Keratinocyte (primary cell): ENCODE results near the gene FNDC3B. TPM values are rescaled to one million over a fixed set of nuclear protein-coding genes. Genes with fewer than 3 reads are reported as not detected.
A peak's percentile ranks its signal among the peaks of the same experiment; 100 is the strongest.

Source experiments
- DNase-seq: peaks from one replicate; pipeline ENCODE4 v3.0.0-alpha.2; 2011; ENCODE audit warnings: low read depth, missing footprints, low spot score
- FAIRE-seq: peaks from 2 replicates; lab custom pipeline; 2011; peaks lifted over from hg19 to GRCh38; lab: Jason Lieb, UNC
- H2AFZ ChIP-seq: 2 replicates; pipeline ENCODE4 v1.6.0; 2012; ENCODE audit warnings: low read length, control low read depth, inconsistent platforms; ENCODE audit not compliant: control insufficient read depth
- H3K27ac ChIP-seq: 2 replicates; pipeline ENCODE4 v1.5.1; 2011; ENCODE audit warnings: low read length; ENCODE audit not compliant: control insufficient read depth, insufficient read depth
- H3K27me3 ChIP-seq: 3 replicates; pipeline ENCODE4 v1.6.0; 2011; ENCODE audit warnings: low read length; ENCODE audit not compliant: control insufficient read depth, insufficient read depth; ENCODE audit errors: extremely low read depth
- H3K36me3 ChIP-seq, 2 experiments: 2 replicates in 1 of 2; 3 replicates in 1 of 2; pipeline ENCODE4 v1.5.1; 2011; ENCODE audit warnings: low read length in 2 of 2, mild to moderate bottlenecking in 1 of 2; ENCODE audit not compliant: control insufficient read depth in 2 of 2, insufficient read depth in 2 of 2; ENCODE audit errors: extremely low read depth in 1 of 2
- H3K4me1 ChIP-seq: 3 replicates; pipeline ENCODE4 v1.5.1; 2011; ENCODE audit warnings: low read length; ENCODE audit not compliant: control insufficient read depth, insufficient read depth; ENCODE audit errors: extremely low read depth
- H3K4me2 ChIP-seq: 3 replicates; pipeline ENCODE4 v1.6.0; 2011; ENCODE audit warnings: low read depth, low read length; ENCODE audit not compliant: control insufficient read depth, insufficient read depth; ENCODE audit errors: extremely low read depth
- H3K4me3 ChIP-seq, 3 experiments: fragments of 200-600 bp in 1 of 3; sonication (generic) in 1 of 3; 2 replicates in 2 of 3; 3 replicates in 1 of 3; pipeline ENCODE4 v1.5.1; 2011 to 2016; ENCODE audit warnings: low read length in 3 of 3, mild to moderate bottlenecking in 3 of 3, control low read depth in 2 of 3, inconsistent platforms in 1 of 3, low read depth in 1 of 3, mixed read lengths in 1 of 3, mixed run types in 1 of 3, moderate library complexity in 1 of 3; ENCODE audit not compliant: control insufficient read depth in 2 of 3, insufficient read depth in 2 of 3; ENCODE audit errors: extremely low read depth in 1 of 3
- H3K79me2 ChIP-seq: 2 replicates; pipeline ENCODE4 v1.6.0; 2012; ENCODE audit warnings: low read length; ENCODE audit not compliant: control insufficient read depth, insufficient read depth
- H3K9ac ChIP-seq: 3 replicates; pipeline ENCODE4 v1.6.0; 2011; ENCODE audit warnings: low read length; ENCODE audit not compliant: control insufficient read depth, insufficient read depth; ENCODE audit errors: extremely low read depth
- H3K9me1 ChIP-seq: 3 replicates; pipeline ENCODE4 v1.6.0; 2011; ENCODE audit warnings: low read length; ENCODE audit not compliant: control insufficient read depth, insufficient read depth; ENCODE audit errors: extremely low read depth
- H3K9me3 ChIP-seq: 2 replicates; pipeline ENCODE4 v1.5.1; 2012; ENCODE audit warnings: low read depth, low read length; ENCODE audit not compliant: control insufficient read depth
- H4K20me1 ChIP-seq: 3 replicates; pipeline ENCODE4 v1.6.0; 2011; ENCODE audit warnings: low read length; ENCODE audit not compliant: control insufficient read depth, insufficient read depth; ENCODE audit errors: extremely low read depth
- EZH2 ChIP-seq: IDR thresholded peaks from one replicate; pipeline ENCODE4 v1.6.1; 2012; ENCODE audit warnings: inconsistent platforms, mild to moderate bottlenecking, low read length, moderate library complexity
- dilution Hi-C: fragments of 300-500 bp; cut with MboI; formaldehyde crosslinking; loops from one replicate; pipeline ENCODE4 v1.7.0; 2020; ENCODE audit warnings: low sequenced_read_pairs; ENCODE audit not compliant: extremely low pct_ligation_motif_present
- polyA plus RNA-seq, 5 experiments: library from polyadenylated mRNA; depleted of rRNA in 3 of 5; stranded (reverse) in 3 of 5; stranded (forward) in 1 of 5; unstranded in 1 of 5; fragments of >200 nt; gene quantifications; 1 replicate in 1 of 5; 2 replicates in 3 of 5; 3 replicates in 1 of 5; pipeline versions ENCODE4 v1.2.1 to v1.2.3, GENCODE V29; 2011 to 2012; ENCODE audit warnings: missing spikeins in 2 of 5, low read depth in 1 of 5, low replicate concordance in 1 of 5
- TF ChIP-seq, protein P1 (sequence below), 3 experiments: IDR thresholded peaks in 1 of 3; conservative IDR thresholded peaks in 1 of 3; optimal IDR thresholded peaks in 1 of 3; 2 replicates in 2 of 3; 3 replicates in 1 of 3; pipeline versions ENCODE3 to v1.5.1; 2011; ENCODE audit warnings: low read length in 3 of 3, mild to moderate bottlenecking in 3 of 3, moderate library complexity in 2 of 3, control low read depth in 1 of 3, inconsistent platforms in 1 of 3; ENCODE audit not compliant: insufficient read depth in 2 of 3; ENCODE audit errors: extremely low read depth in 1 of 3

The FNDC3B gene
- polyA plus RNA-seq, 1 donor (not counting 4 experiments of a cell fraction or from before 2014, with no cell fraction given): 31.4 TPM

DNA sequence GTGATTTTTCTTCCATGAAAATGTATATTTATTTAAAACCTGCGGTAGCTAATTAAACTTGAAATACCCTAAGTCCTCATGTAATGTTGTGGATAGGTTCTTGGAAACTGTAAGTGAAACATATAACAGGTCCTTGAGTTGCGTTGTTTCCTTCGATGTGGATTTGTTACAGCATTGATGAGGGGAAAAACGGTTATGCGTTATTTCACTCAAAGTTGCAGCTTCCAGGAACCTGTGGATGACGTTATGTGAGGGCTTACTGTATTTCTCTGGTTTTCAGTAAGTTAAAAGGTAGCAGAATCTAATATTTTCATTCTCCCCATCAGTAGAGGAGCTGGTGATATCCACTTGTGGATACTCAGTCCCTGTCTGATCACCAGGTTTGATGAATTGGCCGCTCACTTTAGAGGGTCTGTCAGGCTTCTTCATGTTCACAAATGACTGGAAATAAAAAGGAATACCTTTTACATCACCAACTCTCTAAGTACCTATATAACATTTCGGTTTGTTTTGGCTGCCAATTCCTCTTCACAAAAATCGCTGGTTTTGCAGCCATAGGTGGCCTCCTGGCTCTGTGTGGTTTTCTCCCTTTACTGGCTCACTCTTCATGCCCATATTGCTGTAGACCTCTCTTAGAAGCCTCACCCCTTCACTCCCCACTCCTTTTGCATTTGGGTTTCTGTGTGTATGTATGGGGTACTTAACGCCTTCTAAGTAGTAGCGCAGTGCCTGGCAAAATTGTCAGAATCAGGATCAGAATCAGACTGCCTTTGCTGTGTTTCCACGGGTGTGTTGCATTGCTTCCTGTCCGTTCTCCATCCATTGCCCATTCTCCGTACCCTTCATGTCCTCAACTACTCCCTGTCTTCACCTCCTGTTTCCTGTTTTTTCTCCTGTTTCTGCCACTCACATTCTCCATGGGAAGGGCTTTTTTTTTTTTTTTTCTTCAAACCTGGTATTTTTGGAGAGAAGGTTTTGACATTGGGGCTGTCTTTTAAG is 112.6 kb downstream of the FNDC3B start:
- Histone ChIP-seq H3K4me2 (no peak overlapping the region), H2AFZ (no peak overlapping the region), H3K27ac (peak overlapping the region; percentile 90), H3K36me3 (no peaks in the 10 kb centered on the region), H3K4me3 (no peak overlapping the region), H3K4me1 (peaks cover 61% of the 10 kb centered on the region), H3K79me2 (peaks cover 66% of the 10 kb centered on the region), H3K9me3 (no peaks in the 10 kb centered on the region), H3K9ac (peak overlapping the region; percentile 67), H4K20me1 (no peaks in the 10 kb centered on the region), H3K9me1 (no peaks in the 10 kb centered on the region), H3K27me3 (no peaks in the 10 kb centered on the region)
- dilution Hi-C loops: no loop called here
- no peak for TF ChIP-seq EZH2
- TF ChIP-seq, protein P1, sequence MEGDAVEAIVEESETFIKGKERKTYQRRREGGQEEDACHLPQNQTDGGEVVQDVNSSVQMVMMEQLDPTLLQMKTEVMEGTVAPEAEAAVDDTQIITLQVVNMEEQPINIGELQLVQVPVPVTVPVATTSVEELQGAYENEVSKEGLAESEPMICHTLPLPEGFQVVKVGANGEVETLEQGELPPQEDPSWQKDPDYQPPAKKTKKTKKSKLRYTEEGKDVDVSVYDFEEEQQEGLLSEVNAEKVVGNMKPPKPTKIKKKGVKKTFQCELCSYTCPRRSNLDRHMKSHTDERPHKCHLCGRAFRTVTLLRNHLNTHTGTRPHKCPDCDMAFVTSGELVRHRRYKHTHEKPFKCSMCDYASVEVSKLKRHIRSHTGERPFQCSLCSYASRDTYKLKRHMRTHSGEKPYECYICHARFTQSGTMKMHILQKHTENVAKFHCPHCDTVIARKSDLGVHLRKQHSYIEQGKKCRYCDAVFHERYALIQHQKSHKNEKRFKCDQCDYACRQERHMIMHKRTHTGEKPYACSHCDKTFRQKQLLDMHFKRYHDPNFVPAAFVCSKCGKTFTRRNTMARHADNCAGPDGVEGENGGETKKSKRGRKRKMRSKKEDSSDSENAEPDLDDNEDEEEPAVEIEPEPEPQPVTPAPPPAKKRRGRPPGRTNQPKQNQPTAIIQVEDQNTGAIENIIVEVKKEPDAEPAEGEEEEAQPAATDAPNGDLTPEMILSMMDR (optimal IDR thresholded peaks at IDR 0.05 in 1 of 3, IDR thresholded peaks at IDR 0.05 in 1 of 3, conservative IDR thresholded peaks at IDR 0.05 in 1 of 3; ENCODE audit: extremely low read depth in 1 of 3, insufficient read depth in 2 of 3, low read length in 3 of 3): no peak
- DNase-seq (no peak), FAIRE-seq (no peak)

DNA sequence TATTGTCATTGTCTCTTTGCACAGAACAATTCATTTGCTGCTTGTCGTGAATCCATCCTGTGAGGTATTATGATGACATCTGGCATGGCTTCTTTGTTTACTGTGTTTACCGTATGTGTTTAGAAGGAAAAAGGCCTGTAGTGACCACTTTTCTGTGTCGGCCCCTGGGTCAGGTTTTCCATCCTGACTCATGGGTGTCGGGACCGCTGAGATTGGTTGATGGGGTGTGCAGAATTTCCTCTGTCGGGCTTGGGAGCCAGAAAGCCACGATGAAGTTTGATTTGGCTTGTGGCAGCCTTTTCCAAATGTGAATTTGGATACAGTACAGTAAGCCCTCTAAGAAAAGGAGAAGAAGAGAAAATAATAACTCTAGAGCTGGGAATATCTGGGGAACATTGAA is 113.5 kb downstream of the FNDC3B start:
- H3K4me2 ChIP-seq: peak overlapping the region; percentile 76
- no peak overlapping the region for H2AFZ ChIP-seq
- peak overlapping the region; percentile 67 for H3K9ac ChIP-seq
- FAIRE-seq (no peak), DNase-seq (no peak)
- H3K27ac ChIP-seq: peak overlapping the region; percentile 90
- H3K9me1 ChIP-seq: no peaks in the 10 kb centered on the region
- no peak for TF ChIP-seq EZH2
- TF ChIP-seq, protein P1 (optimal IDR thresholded peaks at IDR 0.05 in 1 of 3, IDR thresholded peaks at IDR 0.05 in 1 of 3, conservative IDR thresholded peaks at IDR 0.05 in 1 of 3; ENCODE audit: extremely low read depth in 1 of 3, insufficient read depth in 2 of 3, low read length in 3 of 3): no peak
- peaks cover 62% of the 10 kb centered on the region for H3K4me1 ChIP-seq
- no peaks in the 10 kb centered on the region for H4K20me1 ChIP-seq
- no peaks in the 10 kb centered on the region for H3K9me3 ChIP-seq
- dilution Hi-C loops: no loop called here
- peaks cover 65% of the 10 kb centered on the region for H3K79me2 ChIP-seq
- H3K36me3 ChIP-seq: no peaks in the 10 kb centered on the region
- H3K27me3 ChIP-seq: no peaks in the 10 kb centered on the region
- no peak overlapping the region for H3K4me3 ChIP-seq
